ENCODE results near the gene HNRNPM.
"Not testable (repeated sequence)": the region's sequence is repeated elsewhere in the genome, so short reads cannot be mapped to it uniquely, and the experiment has no call there.

GRCh38 chr19:8444140-8444676, 567 bp upstream of the HNRNPM start:
- TF ChIP-seq POLR2A (IDR thresholded peaks at IDR 0.05; ENCODE audit: low read length); GATA1 (IDR thresholded peaks at IDR 0.05; ENCODE audit: low read depth, low read length): not testable (repeated sequence)

Data from erythroblast (primary cell).